HEK293T (cell line): Measurements from ENCODE around the gene REXO4.

Experiments
- CTCF ChIA-PET: fragments of 350-600 bp; formaldehyde crosslinking; extraction: SDS; loops from one replicate; lab custom pipeline; 2021; ENCODE audit warnings: antibody characterized with exemption, inconsistent platforms; lab: Yijun Ruan, JAX
- POLR2A ChIA-PET: fragments of 350-600 bp; formaldehyde crosslinking; extraction: SDS; loops from one replicate; lab custom pipeline; 2020; ENCODE audit warnings: antibody characterized with exemption, inconsistent platforms; lab: Yijun Ruan, JAX
- DNase-seq: peaks from one replicate; pipeline ENCODE4 v3.0.0; 2012; ENCODE audit warnings: mixed read lengths; ENCODE audit errors: extremely low spot score
- ARNT ChIP-seq: fragments of 450-650 bp; IDR thresholded peaks from 2 replicates; pipeline ENCODE4 v1.6.1; 2017; ENCODE audit warnings: mild to moderate bottlenecking
- BHLHE40 ChIP-seq: fragments of 450-650 bp; IDR thresholded peaks from 2 replicates; pipeline ENCODE4 v1.6.1; 2016; ENCODE audit warnings: mild to moderate bottlenecking, moderate library complexity, borderline replicate concordance
- CTBP1 ChIP-seq: fragments of 450-650 bp; IDR thresholded peaks from 2 replicates; pipeline ENCODE4 v1.6.1; 2016; ENCODE audit warnings: borderline replicate concordance
- ELF4 ChIP-seq: fragments of 450-650 bp; IDR thresholded peaks from 2 replicates; pipeline ENCODE4 v1.6.1; 2017; ENCODE audit warnings: antibody characterized with exemption
- FOXA1 ChIP-seq: fragments of 450-650 bp; IDR thresholded peaks from 2 replicates; pipeline ENCODE4 v1.6.1; 2016; ENCODE audit warnings: mild to moderate bottlenecking
- FOXK2 ChIP-seq: fragments of 450-650 bp; IDR thresholded peaks from 2 replicates; pipeline ENCODE4 v1.6.1; 2016; ENCODE audit warnings: mild to moderate bottlenecking
- FOXM1 ChIP-seq: fragments of 450-650 bp; IDR thresholded peaks from 2 replicates; pipeline ENCODE4 v1.6.1; 2017; ENCODE audit warnings: mild to moderate bottlenecking, borderline replicate concordance
- HDGF ChIP-seq: fragments of 450-650 bp; IDR thresholded peaks from 2 replicates; pipeline ENCODE4 v1.6.1; 2017; ENCODE audit warnings: antibody characterized with exemption, borderline replicate concordance
- L3MBTL2 ChIP-seq: fragments of 450-650 bp; conservative IDR thresholded peaks from 2 replicates; pipeline ENCODE4 v1.6.1; 2016; ENCODE audit warnings: mild to moderate bottlenecking
- LEF1 ChIP-seq: fragments of 450-650 bp; IDR thresholded peaks from 2 replicates; pipeline ENCODE4 v1.6.1; 2017; ENCODE audit warnings: mild to moderate bottlenecking, borderline replicate concordance
- NFRKB ChIP-seq: fragments of 450-650 bp; IDR thresholded peaks from 2 replicates; pipeline ENCODE4 v1.6.1; 2016; ENCODE audit warnings: mild to moderate bottlenecking, moderate library complexity
- SP1 ChIP-seq: fragments of 450-650 bp; IDR thresholded peaks from 2 replicates; pipeline ENCODE4 v1.6.1; 2017
- SUZ12 ChIP-seq: fragments of 450-650 bp; IDR thresholded peaks from 2 replicates; pipeline ENCODE4 v1.6.1; 2016; ENCODE audit warnings: mild to moderate bottlenecking
- TARDBP ChIP-seq: fragments of 450-650 bp; IDR thresholded peaks from 2 replicates; pipeline ENCODE4 v1.6.1; 2016
- ZNF384 ChIP-seq: fragments of 450-650 bp; IDR thresholded peaks from 2 replicates; pipeline ENCODE4 v1.6.1; 2016
- TF ChIP-seq, protein P1 (sequence below): fragments of 450-650 bp; IDR thresholded peaks from 2 replicates; pipeline ENCODE4 v1.6.1; 2016

The REXO4 gene

DNA sequence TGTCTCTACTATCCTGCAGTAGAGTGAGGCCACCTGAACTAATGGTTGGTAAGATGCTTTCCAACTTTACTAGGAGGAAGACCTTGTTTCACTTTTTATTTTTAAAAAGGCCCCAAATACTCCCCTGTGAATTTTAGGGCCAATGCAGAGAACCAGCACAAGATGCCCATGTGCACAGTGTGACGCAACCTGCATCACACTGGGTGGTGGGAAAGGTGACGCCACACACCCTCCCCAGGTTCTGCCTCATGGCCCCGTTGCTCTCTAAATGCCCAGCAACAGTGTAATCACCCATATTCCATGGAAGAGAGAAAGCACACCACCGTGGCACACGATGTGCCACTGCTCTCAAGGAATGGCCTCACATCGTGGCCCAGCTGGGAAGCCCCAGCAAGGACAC lies 48.4 kb downstream of the REXO4 start:
- TF ChIP-seq CTBP1: no peak
- TF ChIP-seq L3MBTL2: no peak
- TF ChIP-seq LEF1: no peak
- TF ChIP-seq FOXA1: no peak
- CTCF ChIA-PET: no interaction called here
- no peak for DNase-seq
- POLR2A ChIA-PET: interaction anchor here (0.5 kb wide), 1 partner anchor 9 kb away, joined by 3 read pairs; no protein-coding TSS in a partner anchor

DNA sequence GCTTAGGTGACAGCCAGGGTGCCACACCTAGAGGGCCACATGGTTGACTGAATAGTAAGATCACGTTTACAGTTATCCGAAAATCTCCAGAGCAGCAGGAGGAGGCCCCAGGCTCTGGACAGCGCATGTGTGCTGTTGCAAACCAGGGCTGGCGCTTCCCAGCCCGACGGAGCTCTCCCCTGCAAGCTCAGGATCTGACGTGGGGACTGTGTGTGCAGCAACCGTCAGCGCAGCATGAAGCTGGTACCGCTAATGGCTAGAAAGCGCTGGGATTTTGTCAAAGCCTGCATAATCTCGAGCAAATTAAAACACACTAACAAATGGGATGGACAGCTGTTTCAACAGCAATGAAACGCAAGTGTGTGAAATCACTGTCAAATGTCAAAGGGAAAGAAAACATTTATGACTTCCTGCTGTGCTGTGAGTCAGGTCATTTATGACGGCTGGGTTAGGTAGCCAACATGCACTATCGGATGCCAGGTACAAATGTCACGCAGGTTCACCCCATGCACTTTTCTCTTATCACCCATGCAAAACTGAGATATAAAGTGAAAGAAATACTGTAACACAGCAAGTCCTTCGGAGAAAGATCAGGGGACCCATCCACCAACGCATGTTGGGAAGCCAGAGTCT lies 49.4 kb downstream of the REXO4 start:
- no peak for DNase-seq
- TF ChIP-seq L3MBTL2 (no peak), FOXM1 (no peak), SUZ12 (no peak), LEF1 (no peak)
- POLR2A ChIA-PET: interaction anchor here (0.6 to 1.2 kb wide), 2 partner anchors 9 to 20 kb away, joined by 3 to 5 read pairs; partner anchors contain the start of genes MED22 and RPL7A
- CTCF ChIA-PET: no interaction called here

DNA sequence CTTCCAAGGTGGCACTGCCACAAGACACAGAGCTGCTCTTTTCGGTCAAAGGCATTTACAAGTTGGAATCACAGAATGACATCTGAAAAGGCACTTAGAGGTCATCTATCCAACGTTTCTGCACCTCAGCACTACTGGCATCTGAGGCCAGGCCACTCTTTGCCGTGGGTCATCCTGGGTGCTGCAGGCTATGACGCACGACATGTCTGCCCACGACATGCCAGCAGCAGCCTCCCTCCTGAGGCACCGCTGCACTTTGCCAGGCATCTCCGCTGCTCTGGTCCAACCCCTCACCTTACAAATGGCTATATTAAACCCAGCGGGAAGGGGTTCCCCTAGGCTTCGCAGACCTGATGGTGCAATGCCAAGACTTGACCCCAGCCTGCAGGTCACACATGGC lies 50.0 kb downstream of the REXO4 start:
- CTCF ChIA-PET: no interaction called here
- TF ChIP-seq HDGF: no peak
- TF ChIP-seq TARDBP: no peak
- TF ChIP-seq ARNT: no peak
- TF ChIP-seq ELF4: no peak
- no peak for TF ChIP-seq L3MBTL2
- TF ChIP-seq SUZ12: no peak
- TF ChIP-seq LEF1: no peak
- no peak for TF ChIP-seq FOXK2
- TF ChIP-seq FOXA1: no peak
- TF ChIP-seq SP1: no peak
- no peak for TF ChIP-seq FOXM1
- TF ChIP-seq ZNF384: no peak
- no peak for TF ChIP-seq BHLHE40
- TF ChIP-seq, protein P1, sequence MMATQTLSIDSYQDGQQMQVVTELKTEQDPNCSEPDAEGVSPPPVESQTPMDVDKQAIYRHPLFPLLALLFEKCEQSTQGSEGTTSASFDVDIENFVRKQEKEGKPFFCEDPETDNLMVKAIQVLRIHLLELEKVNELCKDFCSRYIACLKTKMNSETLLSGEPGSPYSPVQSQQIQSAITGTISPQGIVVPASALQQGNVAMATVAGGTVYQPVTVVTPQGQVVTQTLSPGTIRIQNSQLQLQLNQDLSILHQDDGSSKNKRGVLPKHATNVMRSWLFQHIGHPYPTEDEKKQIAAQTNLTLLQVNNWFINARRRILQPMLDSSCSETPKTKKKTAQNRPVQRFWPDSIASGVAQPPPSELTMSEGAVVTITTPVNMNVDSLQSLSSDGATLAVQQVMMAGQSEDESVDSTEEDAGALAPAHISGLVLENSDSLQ: no peak
- TF ChIP-seq CTBP1: no peak
- no peak for TF ChIP-seq NFRKB
- DNase-seq: no peak
- POLR2A ChIA-PET: interaction anchor here (1.2 kb wide), 1 partner anchor 20 kb away, joined by 5 read pairs; the partner anchor contains the start of genes MED22 and RPL7A

DNA sequence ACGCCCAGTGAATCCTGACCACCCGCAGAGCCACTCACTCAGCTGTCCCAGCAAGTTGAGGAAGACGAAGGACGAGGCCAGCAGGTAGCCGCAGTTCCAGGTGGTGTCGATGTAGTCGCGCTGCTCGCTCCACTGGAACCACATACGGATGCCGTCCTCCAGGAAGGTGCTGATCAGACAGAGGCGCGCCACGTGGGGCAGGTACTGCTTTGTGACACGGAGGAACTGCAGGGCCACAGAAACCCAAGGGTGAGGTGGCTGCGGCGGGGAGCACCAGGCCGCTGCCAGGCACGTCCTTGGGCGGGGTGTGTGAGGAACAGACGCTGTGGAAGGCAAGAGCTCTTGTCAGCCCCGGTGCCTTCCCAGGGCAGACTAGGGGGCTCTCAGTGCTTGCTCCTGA lies 50.6 kb downstream of the REXO4 start:
- POLR2A ChIA-PET: no interaction called here
- DNase-seq: no peak
- TF ChIP-seq TARDBP (no peak), FOXM1 (no peak), CTBP1 (no peak), ELF4 (no peak), ARNT (no peak), LEF1 (no peak), HDGF (no peak)
- CTCF ChIA-PET: no interaction called here

DNA sequence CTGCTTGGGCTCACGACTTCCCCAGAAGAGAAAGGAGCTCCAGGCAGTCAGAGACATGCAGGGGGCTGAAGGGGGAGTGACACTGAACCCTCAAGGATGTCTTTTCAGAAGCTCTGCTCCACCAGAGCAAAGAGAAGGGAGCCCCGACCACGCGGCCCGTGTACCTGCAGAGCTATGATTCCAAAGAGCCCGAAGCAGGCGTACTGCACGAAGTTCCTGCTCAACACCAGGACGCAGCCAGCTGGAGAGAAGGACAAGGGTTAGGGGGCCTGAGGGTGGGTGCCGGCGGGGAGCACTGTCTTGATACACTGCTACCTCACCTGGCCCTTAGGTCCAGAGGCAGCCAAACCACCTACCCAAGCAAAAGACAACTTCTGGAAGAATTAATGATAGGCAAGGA lies 51.4 kb downstream of the REXO4 start:
- DNase-seq: no peak
- ChIA-PET POLR2A (interaction anchor here (0.7 to 2.3 kb wide), 2 partner anchors 12 to 19 kb away, joined by 3 to 7 read pairs; partner anchors contain the start of genes MED22 and RPL7A), CTCF (no interaction called here)
- TF ChIP-seq ELF4 (no peak), SUZ12 (no peak)

DNA sequence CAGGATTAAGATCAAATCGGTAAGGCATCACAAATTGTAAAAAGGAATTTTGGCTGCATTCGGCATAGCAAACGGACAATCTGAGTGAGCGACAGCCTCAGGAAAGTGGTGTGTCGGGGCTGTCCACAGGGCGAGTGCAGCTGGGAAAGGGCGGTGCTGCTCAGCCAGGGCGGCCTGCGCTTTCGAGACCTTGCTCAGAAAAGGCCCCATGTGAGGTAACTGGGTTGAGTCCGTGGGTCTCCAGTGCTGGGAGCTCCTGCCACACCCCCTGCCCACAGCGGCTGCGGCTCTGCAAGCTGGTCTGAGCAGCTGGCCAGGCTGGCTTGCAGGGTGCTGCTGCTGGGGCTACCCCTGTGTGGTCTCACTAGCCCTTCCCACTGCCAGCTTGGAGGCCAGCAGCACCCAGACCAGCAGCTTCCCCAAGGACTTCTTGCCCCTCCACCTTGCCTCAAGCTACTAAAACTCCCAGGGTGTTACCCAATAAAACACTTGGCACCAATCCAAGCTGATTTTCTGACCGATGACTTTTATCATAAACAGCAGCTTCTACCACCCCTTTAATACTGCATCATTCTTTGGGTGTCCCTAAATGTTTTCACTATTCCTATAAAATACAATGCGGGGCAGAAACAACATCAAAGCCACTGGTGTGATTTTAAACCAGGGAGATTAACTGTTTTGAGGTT lies 55.3 kb downstream of the REXO4 start:
- no peak for TF ChIP-seq CTBP1
- TF ChIP-seq NFRKB: no peak
- TF ChIP-seq ELF4: no peak
- TF ChIP-seq SUZ12: no peak
- TF ChIP-seq FOXK2: no peak
- TF ChIP-seq L3MBTL2: no peak
- TF ChIP-seq, protein P1: no peak
- TF ChIP-seq ARNT: no peak
- no peak for TF ChIP-seq ZNF384
- no peak for TF ChIP-seq FOXA1
- no peak for DNase-seq
- ChIA-PET POLR2A (interaction anchor here (1.5 to 1.9 kb wide), 2 partner anchors 13 to 15 kb away, joined by 4 read pairs; partner anchors contain the start of genes MED22 and RPL7A), CTCF (no interaction called here)

DNA sequence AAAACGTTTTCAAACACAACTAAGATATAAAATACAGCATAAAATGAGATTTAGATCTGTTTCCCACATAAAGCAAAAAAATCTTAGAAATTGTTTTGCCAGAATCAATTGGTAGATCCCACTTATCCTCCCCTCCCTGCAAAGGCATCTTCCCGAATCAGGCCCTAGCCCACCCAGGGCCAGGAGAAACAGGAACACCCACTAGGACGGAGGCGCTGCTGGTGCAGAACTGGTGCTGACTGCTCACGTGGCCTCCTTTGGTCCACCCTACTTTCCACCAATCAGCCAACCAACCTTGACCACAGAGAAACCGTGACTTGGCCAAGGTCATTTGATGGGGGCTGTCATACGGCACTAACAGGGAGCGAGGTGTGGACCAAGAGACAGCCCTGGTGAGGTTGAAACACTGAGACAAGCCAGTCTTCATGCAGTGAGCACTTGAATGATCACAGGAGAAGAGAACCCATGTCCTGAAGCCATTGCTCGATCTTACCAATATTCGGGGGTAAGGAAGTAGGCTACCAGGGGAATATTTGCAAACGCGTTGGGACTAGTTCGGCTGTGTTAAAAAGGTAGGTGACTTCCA lies 56.2 kb downstream of the REXO4 start:
- ChIA-PET POLR2A (no interaction called here), CTCF (no interaction called here)
- TF ChIP-seq CTBP1 (no peak), BHLHE40 (no peak), LEF1 (no peak), ARNT (no peak), SP1 (no peak), TARDBP (no peak)
- no peak for DNase-seq
